Tibial artery (tissue), 4 donors: Measurements from ENCODE around the gene PLAAT4.

Experiments
- DNase-seq, 2 donors: peaks; one replicate each; pipeline ENCODE4 v3.0.0-alpha.2; 2019
- H3K27ac ChIP-seq, 2 donors: fragments of 200-600 bp; sonication (generic) in 1 of 2; 1 replicate in 1 of 2; 2 replicates in 1 of 2; pipeline ENCODE4 v1.5.1; 2018 to 2019; ENCODE audit warnings: mild to moderate bottlenecking in 1 of 2
- H3K27me3 ChIP-seq, 2 donors: fragments of 200-600 bp; sonication (generic) in 1 of 2; one replicate each; pipeline versions ENCODE4 v1.5.1 to v1.6.0; 2016 to 2019
- H3K36me3 ChIP-seq, 3 donors: fragments of 200-600 bp; sonication (generic) in 2 of 3; one replicate each; pipeline ENCODE4 v1.5.1; 2016 to 2019; ENCODE audit warnings: mild to moderate bottlenecking in 2 of 3
- H3K4me1 ChIP-seq, 4 donors: fragments of 200-600 bp; sonication (generic) in 2 of 4; 1 replicate in 3 of 4; 2 replicates in 1 of 4; pipeline ENCODE4 v1.5.1; 2016 to 2019
- H3K4me3 ChIP-seq, 2 donors: fragments of 200-600 bp; sonication (generic) in 1 of 2; 1 replicate in 1 of 2; 2 replicates in 1 of 2; pipeline ENCODE4 v1.5.1; 2018 to 2019; ENCODE audit warnings: mild to moderate bottlenecking in 2 of 2
- H3K9me3 ChIP-seq, 3 donors: fragments of 200-600 bp; sonication (generic) in 1 of 3; one replicate each; pipeline ENCODE4 v1.5.1; 2016 to 2019
- intact Hi-C: fragments of 100-400 bp; cut with DNase I; formaldehyde crosslinking; loops from one replicate; pipeline ENCODE4 v1.15.0; 2023; ENCODE audit warnings: low total_unique reads
- TF ChIP-seq, protein P1 (sequence below), 2 experiments: fragments of 200-600 bp in 1 of 2; fragments of 450-650 bp in 1 of 2; IDR thresholded peaks; one replicate each; pipeline ENCODE4 v1.5.1; 2017 to 2019; ENCODE audit warnings: antibody characterized with exemption in 2 of 2, mild to moderate bottlenecking in 1 of 2, moderate library complexity in 1 of 2

PLAAT4 gene

DNA sequence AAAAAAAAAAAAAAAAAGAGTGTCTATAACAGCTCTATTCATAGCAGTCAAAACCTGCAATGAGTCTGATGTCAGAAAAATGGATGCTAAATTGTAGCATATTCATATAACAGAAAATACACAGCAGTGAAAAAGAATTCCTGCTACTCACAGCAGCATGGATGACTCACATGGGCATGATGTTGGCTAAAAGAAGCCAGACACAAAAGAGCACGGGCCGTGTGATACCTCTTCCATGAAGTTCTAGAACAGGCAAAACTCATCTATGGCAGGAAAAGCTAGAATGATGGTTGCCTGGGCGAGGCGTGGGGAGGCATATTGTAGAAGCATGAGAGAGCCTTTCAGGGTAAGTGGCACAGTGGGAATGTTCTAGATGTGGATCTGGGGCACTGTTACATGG is 58.7 kb downstream of the PLAAT4 start:
- Histone ChIP-seq H3K27ac (no peak overlapping the region), H3K36me3 (peaks cover 4 to 86% (median 53%) of the 10 kb centered on the region in 3 donors), H3K9me3 (no peaks in the 10 kb centered on the region), H3K4me1 (peaks cover 0 to 2% (median 0%) of the 10 kb centered on the region in 4 donors), H3K4me3 (no peak overlapping the region), H3K27me3 (no peaks in the 10 kb centered on the region)
- no peak for DNase-seq
- intact Hi-C loops = no loop called here
- TF ChIP-seq, protein P1, sequence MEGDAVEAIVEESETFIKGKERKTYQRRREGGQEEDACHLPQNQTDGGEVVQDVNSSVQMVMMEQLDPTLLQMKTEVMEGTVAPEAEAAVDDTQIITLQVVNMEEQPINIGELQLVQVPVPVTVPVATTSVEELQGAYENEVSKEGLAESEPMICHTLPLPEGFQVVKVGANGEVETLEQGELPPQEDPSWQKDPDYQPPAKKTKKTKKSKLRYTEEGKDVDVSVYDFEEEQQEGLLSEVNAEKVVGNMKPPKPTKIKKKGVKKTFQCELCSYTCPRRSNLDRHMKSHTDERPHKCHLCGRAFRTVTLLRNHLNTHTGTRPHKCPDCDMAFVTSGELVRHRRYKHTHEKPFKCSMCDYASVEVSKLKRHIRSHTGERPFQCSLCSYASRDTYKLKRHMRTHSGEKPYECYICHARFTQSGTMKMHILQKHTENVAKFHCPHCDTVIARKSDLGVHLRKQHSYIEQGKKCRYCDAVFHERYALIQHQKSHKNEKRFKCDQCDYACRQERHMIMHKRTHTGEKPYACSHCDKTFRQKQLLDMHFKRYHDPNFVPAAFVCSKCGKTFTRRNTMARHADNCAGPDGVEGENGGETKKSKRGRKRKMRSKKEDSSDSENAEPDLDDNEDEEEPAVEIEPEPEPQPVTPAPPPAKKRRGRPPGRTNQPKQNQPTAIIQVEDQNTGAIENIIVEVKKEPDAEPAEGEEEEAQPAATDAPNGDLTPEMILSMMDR (IDR thresholded peaks at IDR 0.05) = no peak
